ENCODE data around the gene FAM227A. TPM values are rescaled to one million over a fixed set of nuclear protein-coding genes. Genes with fewer than 3 reads are reported as not detected.

FAM227A gene
- total RNA-seq, 1 donor from 2014 or later = 0.43 TPM

- Histone ChIP-seq H3K4me3 (no peak overlapping the region), H3K9me3 (no peaks in the 10 kb centered on the region), H3K27ac (no peak overlapping the region), H3K27me3 (no peaks in the 10 kb centered on the region), H3K36me3 (no peaks in the 10 kb centered on the region), H3K4me1 (no peaks in the 10 kb centered on the region)
- no peak for DNase-seq (ENCODE audit: low spot score in 2 of 2)
- intact Hi-C loops (cut with DNase I) = no loop called here
- TF ChIP-seq CTCF (IDR thresholded peaks at IDR 0.05) = no peak
Observed at GRCh38 chr22:38613588-38613987, 42.6 kb downstream of the FAM227A start.

GRCh38 chr22:38612217-38613006, 43.8 kb downstream of the FAM227A start:
- Histone ChIP-seq H3K9me3 (no peaks in the 10 kb centered on the region), H3K4me3 (no peak overlapping the region), H3K27me3 (no peaks in the 10 kb centered on the region), H3K36me3 (no peaks in the 10 kb centered on the region), H3K27ac (no peak overlapping the region), H3K4me1 (no peaks in the 10 kb centered on the region)
- intact Hi-C loops (cut with DNase I) = no loop called here
- DNase-seq (ENCODE audit: low spot score in 2 of 2) = no peak
- TF ChIP-seq CTCF (IDR thresholded peaks at IDR 0.05) = no peak

GRCh38 chr22:38611559-38611958, 44.6 kb downstream of the FAM227A start:
- no peak for DNase-seq (ENCODE audit: low spot score in 2 of 2)
- Histone ChIP-seq H3K9me3 (no peaks in the 10 kb centered on the region), H3K36me3 (no peaks in the 10 kb centered on the region), H3K4me3 (no peak overlapping the region), H3K4me1 (no peaks in the 10 kb centered on the region), H3K27me3 (no peaks in the 10 kb centered on the region), H3K27ac (no peak overlapping the region)
- TF ChIP-seq CTCF (IDR thresholded peaks at IDR 0.05) = no peak
- intact Hi-C loops (cut with DNase I) = no loop called here

- no peak for TF ChIP-seq CTCF (IDR thresholded peaks at IDR 0.05)
- intact Hi-C loops (cut with DNase I) = no loop called here
- H3K36me3 ChIP-seq = no peaks in the 10 kb centered on the region
- DNase-seq (ENCODE audit: low spot score in 2 of 2) = no peak
- H3K4me1 ChIP-seq = no peaks in the 10 kb centered on the region
- no peak overlapping the region for H3K4me3 ChIP-seq
- no peaks in the 10 kb centered on the region for H3K27me3 ChIP-seq
- H3K9me3 ChIP-seq = no peaks in the 10 kb centered on the region
- H3K27ac ChIP-seq = no peak overlapping the region
Observed at GRCh38 chr22:38610234-38610633, 46.0 kb downstream of the FAM227A start.

- H3K36me3 ChIP-seq = no peaks in the 10 kb centered on the region
- H3K4me3 ChIP-seq = no peak overlapping the region
- no peak for TF ChIP-seq CTCF (IDR thresholded peaks at IDR 0.05)
- no peaks in the 10 kb centered on the region for H3K4me1 ChIP-seq
- no peak for DNase-seq (ENCODE audit: low spot score in 2 of 2)
- intact Hi-C loops (cut with DNase I) = no loop called here
- H3K9me3 ChIP-seq = no peaks in the 10 kb centered on the region
- H3K27me3 ChIP-seq = no peaks in the 10 kb centered on the region
- H3K27ac ChIP-seq = no peak overlapping the region
Observed at GRCh38 chr22:38608992-38609750, 47.0 kb downstream of the FAM227A start.

Measured in ascending aorta (tissue), 2 donors.